GM20431 (cell line): Measurements from ENCODE around the gene SLC25A39.
"Not testable (repeated sequence)": the region's sequence is repeated elsewhere in the genome, so short reads cannot be mapped to it uniquely, and the experiment has no call there.

Experiments
- in situ Hi-C: fragments of 300-500 bp; cut with MseI, MboI; formaldehyde crosslinking; loops from one replicate; pipeline ENCODE4 v1.15.0; 2020; ENCODE audit warnings: low sequenced_read_pairs; ENCODE audit not compliant: unreplicated experiment

SLC25A39 gene

GRCh38 chr17:44324571-44325275 is at the start of gene SLC25A39:
Gene SLC25A39 (minus strand): TSS chr17:44324823. CDS start chr17:44323562, 1,261 bp downstream.
- in situ Hi-C loops: loop anchor here (10.0 kb wide), 1 partner anchor 120 kb away; no protein-coding TSS in a partner anchor

GRCh38 chr17:44372036-44372435 is 47.4 kb upstream of the SLC25A39 start:
- in situ Hi-C loops: no loop called here

GRCh38 chr17:44369414-44370023 is 44.9 kb upstream of the SLC25A39 start:
- in situ Hi-C loops: not testable (repeated sequence)

GRCh38 chr17:44368391-44369243 is 44.0 kb upstream of the SLC25A39 start:
- in situ Hi-C loops: not testable (repeated sequence)

GRCh38 chr17:44367231-44367979 is 42.8 kb upstream of the SLC25A39 start:
- in situ Hi-C loops: no loop called here

GRCh38 chr17:44365051-44365450 is 40.4 kb upstream of the SLC25A39 start:
- in situ Hi-C loops: not testable (repeated sequence)

GRCh38 chr17:44363613-44364159 is 39.1 kb upstream of the SLC25A39 start, which contains the start of gene FAM171A2:
Gene FAM171A2 (minus strand): TSS chr17:44363853. CDS start chr17:44363714, 139 bp downstream.
- in situ Hi-C loops: no loop called here

- in situ Hi-C loops: no loop called here
Measured at GRCh38 chr17:44362949-44363612, 38.5 kb upstream of the SLC25A39 start.

- in situ Hi-C loops: no loop called here
Measured at GRCh38 chr17:44362459-44362948, 37.9 kb upstream of the SLC25A39 start.

GRCh38 chr17:44361292-44362260 is 37.0 kb upstream of the SLC25A39 start:
- in situ Hi-C loops: no loop called here

- in situ Hi-C loops: no loop called here
Measured at GRCh38 chr17:44360826-44361225, 36.2 kb upstream of the SLC25A39 start.

GRCh38 chr17:44360144-44360533 is 35.5 kb upstream of the SLC25A39 start:
- in situ Hi-C loops: no loop called here

GRCh38 chr17:44359458-44360143 is 35.0 kb upstream of the SLC25A39 start:
- in situ Hi-C loops: no loop called here

- in situ Hi-C loops: no loop called here
Measured at GRCh38 chr17:44359006-44359405, 34.4 kb upstream of the SLC25A39 start.

- in situ Hi-C loops: no loop called here
Measured at GRCh38 chr17:44358066-44358465, 33.4 kb upstream of the SLC25A39 start.

GRCh38 chr17:44356241-44356640 is 31.6 kb upstream of the SLC25A39 start:
- in situ Hi-C loops: no loop called here

- in situ Hi-C loops: no loop called here
Measured at GRCh38 chr17:44355642-44356099, 31.0 kb upstream of the SLC25A39 start.
